Measurements from ENCODE around the gene MRPS10.
"Not testable (repeated sequence)": the region's sequence is repeated elsewhere in the genome, so short reads cannot be mapped to it uniquely, and the experiment has no call there.

MRPS10 gene

GRCh38 chr6:42210551-42210950, 7.1 kb downstream of the MRPS10 start:
- no peak for DNase-seq (ENCODE audit: low read depth in 2 of 2)

- DNase-seq (ENCODE audit: low read depth in 2 of 2) = not testable (repeated sequence)
These were observed 10.1 kb downstream of the MRPS10 start for GRCh38 chr6:42207559-42207958.

- no peak for DNase-seq (ENCODE audit: low read depth in 2 of 2)
These were observed 12.8 kb downstream of the MRPS10 start for GRCh38 chr6:42204768-42205282.

GRCh38 chr6:42203183-42203582, 14.5 kb downstream of the MRPS10 start:
- DNase-seq (ENCODE audit: low read depth in 2 of 2) = no peak

GRCh38 chr6:42202131-42202915, 15.3 kb downstream of the MRPS10 start:
- DNase-seq (ENCODE audit: low read depth in 2 of 2) = not testable (repeated sequence)

GRCh38 chr6:42201382-42201781, 16.3 kb downstream of the MRPS10 start:
- no peak for DNase-seq (ENCODE audit: low read depth in 2 of 2)

GRCh38 chr6:42200035-42200434, 17.6 kb downstream of the MRPS10 start:
- no peak for DNase-seq (ENCODE audit: low read depth in 2 of 2)

- no peak for DNase-seq (ENCODE audit: low read depth in 2 of 2)
These were observed 18.3 kb downstream of the MRPS10 start for GRCh38 chr6:42199106-42199981.

GRCh38 chr6:42197555-42198362, 19.9 kb downstream of the MRPS10 start:
- DNase-seq (ENCODE audit: low read depth in 2 of 2) = no peak

- no peak for DNase-seq (ENCODE audit: low read depth in 2 of 2)
These were observed 22.2 kb downstream of the MRPS10 start for GRCh38 chr6:42195415-42195814.

GRCh38 chr6:42194056-42194455, 23.6 kb downstream of the MRPS10 start:
- DNase-seq (ENCODE audit: low read depth in 2 of 2) = no peak

GRCh38 chr6:42193491-42193894, 24.2 kb downstream of the MRPS10 start:
- no peak for DNase-seq (ENCODE audit: low read depth in 2 of 2)

- not testable (repeated sequence) for DNase-seq (ENCODE audit: low read depth in 2 of 2)
These were observed 25.3 kb downstream of the MRPS10 start for GRCh38 chr6:42192385-42192784.

- no peak for DNase-seq (ENCODE audit: low read depth in 2 of 2)
These were observed 27.0 kb downstream of the MRPS10 start for GRCh38 chr6:42190554-42191183.

- no peak for DNase-seq (ENCODE audit: low read depth in 2 of 2)
These were observed 29.3 kb downstream of the MRPS10 start for GRCh38 chr6:42188406-42188805.

- DNase-seq (ENCODE audit: low read depth in 2 of 2) = no peak
These were observed 32.1 kb downstream of the MRPS10 start for GRCh38 chr6:42185597-42185996.

- DNase-seq (ENCODE audit: low read depth in 2 of 2) = no peak
These were observed 33.2 kb downstream of the MRPS10 start for GRCh38 chr6:42184475-42184874.

GRCh38 chr6:42182101-42182500, 35.6 kb downstream of the MRPS10 start:
- no peak for DNase-seq (ENCODE audit: low read depth in 2 of 2)

GRCh38 chr6:42179945-42180313, 37.7 kb downstream of the MRPS10 start:
- no peak for DNase-seq (ENCODE audit: low read depth in 2 of 2)

GRCh38 chr6:42179261-42179944, 38.3 kb downstream of the MRPS10 start:
- DNase-seq (ENCODE audit: low read depth in 2 of 2) = no peak

Data from stimulated activated CD4-positive, alpha-beta T cell treated with anti-CD3 and anti-CD28 coated beads, Interleukin-1b, Interleukin-23, amount 100 ng/mL, for 1 hour (primary cell).